Esophagus muscularis mucosa (tissue), 4 donors: ENCODE data around the gene FRMD4A.

Experiments
- CTCF ChIP-seq, 3 experiments: fragments of 200-600 bp in 2 of 3; fragments of 450-650 bp in 1 of 3; sonication (generic) in 2 of 3; IDR thresholded peaks; one replicate each; pipeline ENCODE4 v1.5.1; 2017 to 2019; ENCODE audit warnings: antibody characterized with exemption in 3 of 3, mild to moderate bottlenecking in 2 of 3, moderate library complexity in 1 of 3
- EP300 ChIP-seq: sonication (generic); formaldehyde crosslinking; IDR thresholded peaks from one replicate; pipeline ENCODE4 v1.6.1; 2017; ENCODE audit warnings: antibody characterized with exemption
- POLR2A ChIP-seq: fragments of 450-650 bp; IDR thresholded peaks from one replicate; pipeline ENCODE4 v1.6.1; 2017; ENCODE audit warnings: antibody characterized with exemption, moderate library complexity, mild to moderate bottlenecking, low read depth
- POLR2AphosphoS5 ChIP-seq, 2 donors: sonication (generic); formaldehyde crosslinking; IDR thresholded peaks; one replicate each; pipeline ENCODE4 v1.6.1; 2017; ENCODE audit warnings: antibody characterized with exemption in 2 of 2

- no peak for TF ChIP-seq CTCF (IDR thresholded peaks at IDR 0.05)
- TF ChIP-seq POLR2A, result no peak
- no peak for TF ChIP-seq POLR2AphosphoS5 (IDR thresholded peaks at IDR 0.05)
- no peak for TF ChIP-seq EP300
Measured at GRCh38 chr10:13867822-13868221, 462.9 kb downstream of the FRMD4A start.
